ENCODE results near the gene CITED4.

DNA sequence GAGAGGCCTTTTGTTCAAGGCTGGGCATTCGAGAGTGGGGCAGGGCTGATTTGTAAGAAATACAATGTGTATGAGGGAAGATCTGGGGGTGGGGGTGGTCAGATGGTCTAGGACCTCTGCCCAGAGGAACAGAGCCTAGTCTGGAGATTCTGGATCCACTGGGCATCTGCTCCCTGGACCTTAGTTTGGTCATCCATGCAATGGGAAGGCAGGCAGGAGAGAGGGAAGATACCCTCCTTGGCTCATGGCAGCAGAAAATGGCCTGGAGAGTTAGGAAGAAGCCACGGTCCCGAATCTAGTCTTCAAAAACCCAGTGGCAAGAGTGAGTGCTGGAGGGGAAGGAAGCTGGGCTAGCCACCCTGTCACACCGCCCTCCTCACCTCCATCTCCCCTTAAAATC, 38.8 kb downstream of the CITED4 start:
- TF ChIP-seq, protein P1, sequence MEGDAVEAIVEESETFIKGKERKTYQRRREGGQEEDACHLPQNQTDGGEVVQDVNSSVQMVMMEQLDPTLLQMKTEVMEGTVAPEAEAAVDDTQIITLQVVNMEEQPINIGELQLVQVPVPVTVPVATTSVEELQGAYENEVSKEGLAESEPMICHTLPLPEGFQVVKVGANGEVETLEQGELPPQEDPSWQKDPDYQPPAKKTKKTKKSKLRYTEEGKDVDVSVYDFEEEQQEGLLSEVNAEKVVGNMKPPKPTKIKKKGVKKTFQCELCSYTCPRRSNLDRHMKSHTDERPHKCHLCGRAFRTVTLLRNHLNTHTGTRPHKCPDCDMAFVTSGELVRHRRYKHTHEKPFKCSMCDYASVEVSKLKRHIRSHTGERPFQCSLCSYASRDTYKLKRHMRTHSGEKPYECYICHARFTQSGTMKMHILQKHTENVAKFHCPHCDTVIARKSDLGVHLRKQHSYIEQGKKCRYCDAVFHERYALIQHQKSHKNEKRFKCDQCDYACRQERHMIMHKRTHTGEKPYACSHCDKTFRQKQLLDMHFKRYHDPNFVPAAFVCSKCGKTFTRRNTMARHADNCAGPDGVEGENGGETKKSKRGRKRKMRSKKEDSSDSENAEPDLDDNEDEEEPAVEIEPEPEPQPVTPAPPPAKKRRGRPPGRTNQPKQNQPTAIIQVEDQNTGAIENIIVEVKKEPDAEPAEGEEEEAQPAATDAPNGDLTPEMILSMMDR (IDR thresholded peaks at IDR 0.05; ENCODE audit: low read length): no peak
- TF ChIP-seq EZH2 (IDR thresholded peaks at IDR 0.05; ENCODE audit: borderline replicate concordance, low read length): no peak
